MM.1S (cell line): Measurements from ENCODE around the gene HSPG2.

Experiments used
- DNase-seq: peaks from one replicate; pipeline ENCODE4 v3.0.0-alpha.2; 2015
- H2AFZ ChIP-seq: fragments of 300-600 bp; sonication (generic); 2 replicates; pipeline ENCODE4 v1.6.0; 2016; ENCODE audit warnings: antibody characterized with exemption, low read length
- H3F3A ChIP-seq: fragments of 300-600 bp; sonication (generic); 2 replicates; pipeline ENCODE4 v1.6.1; 2016; ENCODE audit warnings: mild to moderate bottlenecking, antibody characterized with exemption, low read length, moderate library complexity, mixed read lengths; ENCODE audit not compliant: insufficient read depth
- H3K27ac ChIP-seq: fragments of 300-600 bp; sonication (generic); 2 replicates; pipeline ENCODE4 v1.5.1; 2016; ENCODE audit warnings: mild to moderate bottlenecking, low read length
- H3K27me3 ChIP-seq: fragments of 300-600 bp; sonication (generic); replicated peaks from 2 replicates; pipeline ENCODE4 v1.6.0; 2016; ENCODE audit warnings: low read length; ENCODE audit not compliant: insufficient read depth
- H3K36me3 ChIP-seq: fragments of 300-600 bp; sonication (generic); replicated peaks from 2 replicates; pipeline ENCODE4 v1.6.1; 2016; ENCODE audit warnings: mild to moderate bottlenecking, low read length, mixed read lengths; ENCODE audit not compliant: insufficient read depth
- H3K4me1 ChIP-seq: fragments of 300-600 bp; sonication (generic); 2 replicates; pipeline ENCODE4 v1.6.1; 2016; ENCODE audit warnings: low read length, mixed read lengths
- H3K4me2 ChIP-seq: fragments of 300-600 bp; sonication (generic); 2 replicates; pipeline ENCODE4 v1.6.0; 2016; ENCODE audit warnings: low read depth, low read length
- H3K4me3 ChIP-seq: fragments of 300-600 bp; sonication (generic); 2 replicates; pipeline ENCODE4 v1.5.1; 2016; ENCODE audit warnings: low read length, mixed read lengths
- H3K79me2 ChIP-seq: fragments of 300-600 bp; sonication (generic); 2 replicates; pipeline ENCODE4 v1.6.1; 2016; ENCODE audit warnings: mixed run types, low read length, mixed read lengths
- H3K9ac ChIP-seq: fragments of 300-600 bp; sonication (generic); 2 replicates; pipeline ENCODE4 v1.6.1; 2016; ENCODE audit warnings: low read length, mixed read lengths
- H3K9me2 ChIP-seq: fragments of 300-600 bp; sonication (generic); replicated peaks from 2 replicates; pipeline ENCODE4 v1.6.1; 2016; ENCODE audit warnings: mild to moderate bottlenecking, low read length, mixed read lengths; ENCODE audit not compliant: insufficient read depth
- H3K9me3 ChIP-seq: fragments of 300-600 bp; sonication (generic); replicated peaks from 2 replicates; pipeline ENCODE4 v1.6.1; 2016; ENCODE audit warnings: mild to moderate bottlenecking, low read length, mixed read lengths; ENCODE audit not compliant: insufficient read depth
- H4K20me1 ChIP-seq: fragments of 300-600 bp; sonication (generic); 2 replicates; pipeline ENCODE4 v1.6.1; 2016; ENCODE audit warnings: mild to moderate bottlenecking, low read length, moderate library complexity, mixed read lengths; ENCODE audit not compliant: insufficient read depth
- EZH2 ChIP-seq: fragments of 300-600 bp; sonication (generic); optimal IDR thresholded peaks from 2 replicates; pipeline ENCODE3; 2017; ENCODE audit warnings: low read depth, mild to moderate bottlenecking, antibody characterized with exemption, low read length, mixed read lengths
- EZH2phosphoT487 ChIP-seq: fragments of 300-600 bp; sonication (generic); IDR thresholded peaks from 2 replicates; pipeline ENCODE4 v1.6.1; 2018; ENCODE audit warnings: antibody characterized with exemption, low read length
- TF ChIP-seq, protein P1 (sequence below): fragments of 300-600 bp; sonication (generic); IDR thresholded peaks from 2 replicates; pipeline ENCODE4 v1.5.1; 2016; ENCODE audit warnings: antibody characterized with exemption, low read length, mixed read lengths

Gene HSPG2

GRCh38 chr1:21956720-21957552 lies 19.8 kb upstream of the HSPG2 start:
- Histone ChIP-seq H3K4me3 (no peak overlapping the region), H3K36me3 (no peaks in the 10 kb centered on the region), H3K9me3 (no peaks in the 10 kb centered on the region), H3K4me1 (no peaks in the 10 kb centered on the region), H3K9me2 (no peaks in the 10 kb centered on the region), H3K27me3 (peaks cover 3% of the 10 kb centered on the region; the same call in 1 of the 2 replicates), H2AFZ (no peak overlapping the region), H3F3A (no peaks in the 10 kb centered on the region), H3K4me2 (no peak overlapping the region), H3K27ac (no peak overlapping the region), H3K79me2 (no peaks in the 10 kb centered on the region), H4K20me1 (no peaks in the 10 kb centered on the region), H3K9ac (no peak overlapping the region)
- no peak for DNase-seq
- TF ChIP-seq EZH2phosphoT487 (no peak), EZH2 (no peak)
- TF ChIP-seq, protein P1, sequence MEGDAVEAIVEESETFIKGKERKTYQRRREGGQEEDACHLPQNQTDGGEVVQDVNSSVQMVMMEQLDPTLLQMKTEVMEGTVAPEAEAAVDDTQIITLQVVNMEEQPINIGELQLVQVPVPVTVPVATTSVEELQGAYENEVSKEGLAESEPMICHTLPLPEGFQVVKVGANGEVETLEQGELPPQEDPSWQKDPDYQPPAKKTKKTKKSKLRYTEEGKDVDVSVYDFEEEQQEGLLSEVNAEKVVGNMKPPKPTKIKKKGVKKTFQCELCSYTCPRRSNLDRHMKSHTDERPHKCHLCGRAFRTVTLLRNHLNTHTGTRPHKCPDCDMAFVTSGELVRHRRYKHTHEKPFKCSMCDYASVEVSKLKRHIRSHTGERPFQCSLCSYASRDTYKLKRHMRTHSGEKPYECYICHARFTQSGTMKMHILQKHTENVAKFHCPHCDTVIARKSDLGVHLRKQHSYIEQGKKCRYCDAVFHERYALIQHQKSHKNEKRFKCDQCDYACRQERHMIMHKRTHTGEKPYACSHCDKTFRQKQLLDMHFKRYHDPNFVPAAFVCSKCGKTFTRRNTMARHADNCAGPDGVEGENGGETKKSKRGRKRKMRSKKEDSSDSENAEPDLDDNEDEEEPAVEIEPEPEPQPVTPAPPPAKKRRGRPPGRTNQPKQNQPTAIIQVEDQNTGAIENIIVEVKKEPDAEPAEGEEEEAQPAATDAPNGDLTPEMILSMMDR, result no peak

- Histone ChIP-seq H3K27ac (no peak overlapping the region), H3K4me2 (no peak overlapping the region), H3K9me2 (no peaks in the 10 kb centered on the region), H3K27me3 (peaks cover 3% of the 10 kb centered on the region; the same call in 1 of the 2 replicates), H3K4me1 (no peaks in the 10 kb centered on the region), H4K20me1 (no peaks in the 10 kb centered on the region), H3F3A (no peaks in the 10 kb centered on the region), H3K4me3 (no peak overlapping the region), H3K36me3 (no peaks in the 10 kb centered on the region), H3K9me3 (no peaks in the 10 kb centered on the region), H3K79me2 (no peaks in the 10 kb centered on the region), H3K9ac (no peak overlapping the region), H2AFZ (no peak overlapping the region)
- TF ChIP-seq EZH2phosphoT487 (no peak), EZH2 (no peak)
- TF ChIP-seq, protein P1, result no peak
- no peak for DNase-seq
Observed at GRCh38 chr1:21955501-21956281, 18.6 kb upstream of the HSPG2 start.

DNA sequence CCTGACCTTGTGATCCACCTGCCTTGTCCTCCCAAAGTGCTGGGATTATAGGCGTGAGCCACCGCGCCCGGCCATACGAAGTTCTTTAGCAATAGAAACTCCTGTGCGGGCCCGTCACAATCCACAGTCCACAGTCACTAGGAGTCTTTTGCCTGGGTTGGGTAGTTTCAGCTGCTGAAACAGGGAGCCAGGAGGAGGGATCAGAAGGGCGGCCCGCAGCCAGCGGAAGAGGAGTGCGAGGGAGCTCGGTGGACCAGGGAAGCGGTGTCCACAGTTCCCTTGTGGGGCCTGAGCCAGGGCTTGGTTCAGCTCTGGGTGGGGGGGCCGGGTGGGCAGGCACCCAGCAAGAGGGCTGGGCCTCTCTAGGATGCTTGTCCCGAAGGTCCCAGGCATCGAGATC lies 17.9 kb upstream of the HSPG2 start:
- Histone ChIP-seq H3K9me2 (no peaks in the 10 kb centered on the region), H3K9ac (no peak overlapping the region), H3K27ac (no peak overlapping the region), H3K4me1 (no peaks in the 10 kb centered on the region), H3K4me2 (no peak overlapping the region), H3F3A (no peaks in the 10 kb centered on the region), H2AFZ (no peak overlapping the region), H3K79me2 (no peaks in the 10 kb centered on the region), H3K27me3 (peaks cover 3% of the 10 kb centered on the region; the same call in 1 of the 2 replicates), H3K4me3 (no peak overlapping the region), H3K9me3 (no peaks in the 10 kb centered on the region), H4K20me1 (no peaks in the 10 kb centered on the region), H3K36me3 (no peaks in the 10 kb centered on the region)
- TF ChIP-seq, protein P1, result no peak
- TF ChIP-seq EZH2phosphoT487 (no peak), EZH2 (no peak)
- no peak for DNase-seq
